IPS-NIHi7 (cell line): ENCODE data around the gene IRF2.

Experiments
- DNase-seq: peaks from one replicate; pipeline ENCODE4 v3.0.0; 2012; ENCODE audit warnings: mixed read lengths; ENCODE audit errors: extremely low spot score

IRF2 gene

GRCh38 chr4:184474263-184475095, at the start of gene IRF2:
Gene IRF2, minus strand, starts transcription at chr4:184474550. Its CDS starts 45,486 bp downstream, at chr4:184429064.
- DNase-seq, result peak; percentile 95

GRCh38 chr4:184515606-184516005, 41.3 kb upstream of the IRF2 start:
- DNase-seq, result no peak

GRCh38 chr4:184514121-184514988, 40.0 kb upstream of the IRF2 start:
- peak; percentile 62 for DNase-seq

- DNase-seq, result no peak
These were observed 39.4 kb upstream of the IRF2 start for GRCh38 chr4:184513802-184514120.

- DNase-seq, result no peak
These were observed 36.8 kb upstream of the IRF2 start for GRCh38 chr4:184511156-184511555.

- DNase-seq, result no peak
These were observed 36.1 kb upstream of the IRF2 start for GRCh38 chr4:184510401-184510800.

GRCh38 chr4:184506527-184507121, 32.3 kb upstream of the IRF2 start:
- no peak for DNase-seq

- DNase-seq, result no peak
These were observed 30.0 kb upstream of the IRF2 start for GRCh38 chr4:184504385-184504784.

- DNase-seq, result no peak
These were observed 29.5 kb upstream of the IRF2 start for GRCh38 chr4:184503869-184504300.

- DNase-seq, result no peak
These were observed 26.6 kb upstream of the IRF2 start for GRCh38 chr4:184500748-184501589.

- no peak for DNase-seq
These were observed 25.6 kb upstream of the IRF2 start for GRCh38 chr4:184499996-184500395.

GRCh38 chr4:184498598-184498997, 24.2 kb upstream of the IRF2 start:
- DNase-seq, result no peak

GRCh38 chr4:184489771-184490170, 15.4 kb upstream of the IRF2 start:
- no peak for DNase-seq

- DNase-seq, result no peak
These were observed 13.2 kb upstream of the IRF2 start for GRCh38 chr4:184487503-184487902.

GRCh38 chr4:184485279-184485678, 10.9 kb upstream of the IRF2 start:
- no peak for DNase-seq

- DNase-seq, result no peak
These were observed 7.2 kb upstream of the IRF2 start for GRCh38 chr4:184481544-184481943.

- DNase-seq, result no peak
These were observed 5.2 kb upstream of the IRF2 start for GRCh38 chr4:184479516-184479950.

- no peak for DNase-seq
These were observed 3.0 kb upstream of the IRF2 start for GRCh38 chr4:184477201-184477999.

GRCh38 chr4:184476695-184477094, 2.3 kb upstream of the IRF2 start:
- no peak for DNase-seq

GRCh38 chr4:184475498-184475897, 1.1 kb upstream of the IRF2 start:
- no peak for DNase-seq

- DNase-seq, result peak; percentile 50
These were observed 729 bp upstream of the IRF2 start for GRCh38 chr4:184475096-184475461.
